ENCODE results near the gene KHDRBS2.

The KHDRBS2 gene

GRCh38 chr6:62280099-62280498, 5.9 kb downstream of the KHDRBS2 start:
- in situ Hi-C loops (cut with HindIII; ENCODE audit: low sequenced_read_pairs), result no loop called here
- no peak for DNase-seq (ENCODE audit: low read depth)
- no peak overlapping the region for H3K4me3 ChIP-seq (ENCODE audit: low read depth, low read length)
- TF ChIP-seq, protein P1, sequence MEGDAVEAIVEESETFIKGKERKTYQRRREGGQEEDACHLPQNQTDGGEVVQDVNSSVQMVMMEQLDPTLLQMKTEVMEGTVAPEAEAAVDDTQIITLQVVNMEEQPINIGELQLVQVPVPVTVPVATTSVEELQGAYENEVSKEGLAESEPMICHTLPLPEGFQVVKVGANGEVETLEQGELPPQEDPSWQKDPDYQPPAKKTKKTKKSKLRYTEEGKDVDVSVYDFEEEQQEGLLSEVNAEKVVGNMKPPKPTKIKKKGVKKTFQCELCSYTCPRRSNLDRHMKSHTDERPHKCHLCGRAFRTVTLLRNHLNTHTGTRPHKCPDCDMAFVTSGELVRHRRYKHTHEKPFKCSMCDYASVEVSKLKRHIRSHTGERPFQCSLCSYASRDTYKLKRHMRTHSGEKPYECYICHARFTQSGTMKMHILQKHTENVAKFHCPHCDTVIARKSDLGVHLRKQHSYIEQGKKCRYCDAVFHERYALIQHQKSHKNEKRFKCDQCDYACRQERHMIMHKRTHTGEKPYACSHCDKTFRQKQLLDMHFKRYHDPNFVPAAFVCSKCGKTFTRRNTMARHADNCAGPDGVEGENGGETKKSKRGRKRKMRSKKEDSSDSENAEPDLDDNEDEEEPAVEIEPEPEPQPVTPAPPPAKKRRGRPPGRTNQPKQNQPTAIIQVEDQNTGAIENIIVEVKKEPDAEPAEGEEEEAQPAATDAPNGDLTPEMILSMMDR (IDR thresholded peaks at IDR 0.05; ENCODE audit: low read depth, low read length, missing control alignments), result no peak

DNA sequence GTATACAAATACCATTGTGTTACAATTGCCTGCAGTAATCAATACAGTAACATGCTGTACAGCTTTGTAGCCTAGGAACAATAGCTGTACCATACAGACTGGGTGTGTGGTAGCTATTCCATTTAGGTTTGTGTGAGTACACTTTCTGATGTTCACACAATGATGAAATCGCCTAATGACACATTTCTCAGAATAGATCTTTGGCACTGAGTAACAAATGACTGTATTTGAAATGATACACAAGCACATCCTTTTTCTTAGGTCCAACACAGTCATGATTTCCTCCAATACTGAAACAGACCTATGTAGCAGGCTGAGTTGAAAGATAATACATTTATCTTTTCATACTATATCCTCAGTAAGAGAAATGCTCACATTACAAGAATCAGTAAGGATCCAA, 13.9 kb downstream of the KHDRBS2 start:
- no peak for DNase-seq (ENCODE audit: low read depth)
- in situ Hi-C loops (cut with HindIII; ENCODE audit: low sequenced_read_pairs), result no loop called here
- no peak overlapping the region for H3K4me3 ChIP-seq (ENCODE audit: low read depth, low read length)
- TF ChIP-seq, protein P1 (IDR thresholded peaks at IDR 0.05; ENCODE audit: low read depth, low read length, missing control alignments), result no peak

DNA sequence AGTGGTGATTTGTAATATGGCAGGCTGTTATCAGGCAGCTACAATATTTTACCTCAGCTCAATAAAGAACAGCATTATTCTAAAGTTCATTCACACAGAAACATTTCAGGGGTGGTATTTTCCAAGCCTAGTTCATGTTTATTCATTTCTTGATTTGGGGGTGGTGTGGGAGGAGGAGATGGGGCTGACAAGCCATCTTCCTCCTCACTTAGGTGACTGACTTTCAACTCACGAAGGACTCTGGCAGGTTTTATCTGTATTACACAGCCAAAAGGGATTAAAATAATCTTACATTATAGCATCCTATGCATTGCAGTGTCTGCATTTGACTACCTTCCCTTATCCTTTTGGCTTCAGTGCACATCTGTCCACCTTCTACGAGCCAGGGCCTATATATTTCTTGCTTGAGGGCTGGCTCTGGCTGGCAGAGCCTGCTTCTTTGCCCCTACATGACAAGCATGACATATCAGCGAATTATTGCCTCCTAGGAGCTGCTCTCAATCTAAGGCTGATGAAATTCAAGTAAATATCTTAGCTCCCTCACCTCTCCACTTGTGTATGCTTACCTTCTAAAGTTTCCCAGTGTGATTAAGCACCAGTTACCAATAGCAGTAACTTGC, 20.0 kb downstream of the KHDRBS2 start:
- H3K4me3 ChIP-seq (ENCODE audit: low read depth, low read length), result no peak overlapping the region
- no peak for DNase-seq (ENCODE audit: low read depth)
- in situ Hi-C loops (cut with HindIII; ENCODE audit: low sequenced_read_pairs), result no loop called here
- TF ChIP-seq, protein P1 (IDR thresholded peaks at IDR 0.05; ENCODE audit: low read depth, low read length, missing control alignments), result no peak

GRCh38 chr6:62262283-62262682, 23.7 kb downstream of the KHDRBS2 start:
- DNase-seq (ENCODE audit: low read depth), result no peak
- TF ChIP-seq, protein P1 (IDR thresholded peaks at IDR 0.05; ENCODE audit: low read depth, low read length, missing control alignments), result no peak
- no peak overlapping the region for H3K4me3 ChIP-seq (ENCODE audit: low read depth, low read length)
- in situ Hi-C loops (cut with HindIII; ENCODE audit: low sequenced_read_pairs), result no loop called here

- no peak overlapping the region for H3K4me3 ChIP-seq (ENCODE audit: low read depth, low read length)
- DNase-seq (ENCODE audit: low read depth), result no peak
- in situ Hi-C loops (cut with HindIII; ENCODE audit: low sequenced_read_pairs), result no loop called here
- TF ChIP-seq, protein P1 (IDR thresholded peaks at IDR 0.05; ENCODE audit: low read depth, low read length, missing control alignments), result no peak
Measured at GRCh38 chr6:62246087-62246486, 39.9 kb downstream of the KHDRBS2 start.

DNA sequence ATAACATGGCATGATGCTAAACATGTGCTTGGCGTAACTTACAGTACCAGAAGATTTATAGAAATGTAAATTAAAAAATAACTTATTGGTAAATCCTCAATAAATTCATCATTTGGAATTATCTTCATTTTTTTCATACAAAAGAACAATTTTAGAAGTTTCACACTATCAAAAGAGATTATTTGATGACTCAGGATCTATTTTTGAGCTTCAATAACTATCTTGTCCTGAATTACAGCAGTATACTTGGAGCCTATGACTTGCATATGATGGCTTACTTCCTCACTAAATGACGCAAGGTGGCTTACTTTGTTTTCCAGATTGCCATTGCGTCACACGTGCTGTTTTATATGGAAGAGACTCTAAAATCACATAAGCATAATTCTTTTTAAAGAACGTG, 49.2 kb downstream of the KHDRBS2 start:
- TF ChIP-seq, protein P1 (IDR thresholded peaks at IDR 0.05; ENCODE audit: low read depth, low read length, missing control alignments), result no peak
- no peak for DNase-seq (ENCODE audit: low read depth)
- in situ Hi-C loops (cut with HindIII; ENCODE audit: low sequenced_read_pairs), result no loop called here
- H3K4me3 ChIP-seq (ENCODE audit: low read depth, low read length), result no peak overlapping the region

Data from astrocyte of the cerebellum (primary cell).